Stimulated activated CD4-positive, alpha-beta T cell treated with anti-CD3 and anti-CD28 coated beads, TNF-alpha, amount 100 ng/mL, for 1 hour (primary cell): ENCODE measurements around the gene PRKG2.

Experiments
- DNase-seq, 3 donors: peaks; one replicate each; pipeline ENCODE4 v3.0.0-alpha.2; 2020; ENCODE audit warnings: low read depth in 3 of 3, low spot score in 1 of 3

Gene PRKG2

DNA sequence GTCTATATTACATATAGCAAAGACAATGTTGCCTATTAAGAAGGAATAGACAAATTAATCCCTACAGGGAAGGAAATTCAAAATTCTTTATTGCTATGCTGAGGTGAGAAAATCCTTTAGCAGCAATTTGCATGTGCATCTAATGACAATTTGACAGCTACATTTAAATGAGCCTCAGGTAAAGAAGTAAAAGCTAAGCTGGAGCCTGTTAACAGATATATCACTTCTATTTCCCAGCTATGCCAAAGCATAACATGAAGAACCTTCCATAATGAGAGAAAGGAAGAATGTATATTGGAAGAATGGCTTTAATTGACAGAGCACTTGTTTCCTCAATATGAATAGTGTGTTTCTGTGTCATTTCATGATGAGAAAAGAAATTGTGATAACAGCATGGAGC lies 112.9 kb downstream of the PRKG2 start:
- no peak for DNase-seq

DNA sequence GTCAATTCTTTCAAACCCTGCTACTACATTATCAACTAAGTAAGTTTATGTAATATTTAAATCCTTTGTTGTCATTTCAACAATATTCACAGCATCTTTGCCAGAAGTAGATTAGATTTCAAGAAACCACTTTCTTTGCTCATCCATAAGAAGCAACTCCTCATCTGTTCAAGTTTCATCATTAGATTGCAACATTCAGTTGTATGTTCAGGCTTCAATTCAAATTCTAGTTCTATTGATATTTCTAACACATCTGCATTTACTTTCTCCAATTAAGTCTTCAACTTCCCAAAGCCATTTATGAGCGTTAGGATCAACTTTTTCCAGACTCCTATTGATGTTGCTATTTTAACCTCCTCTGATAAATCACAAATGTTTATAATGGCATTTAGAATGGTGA lies 118.5 kb downstream of the PRKG2 start:
- DNase-seq = no peak

DNA sequence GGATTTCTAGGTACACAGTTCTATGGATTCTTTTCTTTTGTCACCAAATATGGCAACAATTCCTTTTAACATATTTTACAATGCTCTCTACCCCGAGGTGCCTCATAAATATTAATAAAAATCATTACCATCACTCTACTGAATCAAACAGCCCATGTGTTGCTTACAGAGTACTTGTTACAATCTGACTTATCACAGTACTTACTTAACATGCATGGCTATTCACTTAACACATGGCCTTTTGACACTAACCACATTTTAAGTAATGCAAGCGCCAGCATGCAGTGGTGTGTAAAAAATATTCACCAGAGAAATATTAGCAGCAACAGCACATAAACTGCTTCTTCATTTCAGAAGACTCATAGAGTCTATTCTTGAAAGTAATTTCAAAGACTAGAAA lies 119.6 kb downstream of the PRKG2 start:
- no peak for DNase-seq

DNA sequence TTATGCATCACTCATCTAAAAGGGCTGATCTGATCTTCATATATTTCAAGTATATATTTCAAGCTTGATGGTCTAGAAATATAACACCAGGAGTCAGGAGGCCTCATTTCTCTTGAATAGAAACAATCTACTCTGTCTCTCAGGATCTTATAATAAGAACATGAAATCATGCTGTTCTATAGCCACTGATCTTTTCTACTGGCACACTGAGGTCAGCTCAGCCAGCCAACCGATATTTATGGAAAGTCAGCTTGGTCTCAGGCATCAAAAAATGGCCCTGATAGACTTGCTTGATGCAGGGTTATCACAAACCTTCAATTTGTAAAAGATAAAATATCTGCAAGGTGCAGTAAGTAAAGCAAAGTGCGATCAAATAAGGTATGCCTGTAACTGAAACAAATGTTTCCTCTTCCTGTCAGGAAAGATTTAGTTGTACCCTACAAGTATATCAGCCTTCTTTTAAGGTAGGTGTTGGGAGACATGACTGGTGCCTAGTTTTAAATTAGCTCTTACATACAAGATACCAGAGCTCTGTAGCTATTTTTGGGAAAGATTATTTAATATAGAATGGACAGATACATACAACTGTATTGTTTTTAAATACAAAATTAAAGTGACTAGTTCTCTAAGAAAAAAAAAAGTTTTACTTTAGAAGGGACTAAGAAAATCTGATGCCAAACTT lies 121.2 kb downstream of the PRKG2 start:
- no peak for DNase-seq

DNA sequence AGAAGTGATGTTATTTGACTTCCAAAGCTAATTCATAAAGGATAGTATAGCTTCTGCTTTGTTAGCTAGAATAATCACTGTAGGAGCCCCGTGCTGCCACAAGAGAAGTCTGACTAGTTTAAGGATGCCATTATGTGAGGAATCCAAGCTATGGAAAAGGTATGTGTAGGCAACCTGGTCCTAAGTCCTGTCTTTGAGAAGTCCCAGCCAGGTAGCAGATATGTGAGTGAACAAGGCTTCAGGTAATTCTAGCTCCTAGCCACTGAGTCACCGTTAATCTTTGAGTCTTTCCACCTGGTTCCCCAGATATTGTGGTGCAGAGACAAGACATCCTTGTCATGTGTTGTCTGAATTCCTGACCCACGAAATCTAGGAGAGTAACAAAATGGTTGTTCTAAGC lies 129.0 kb downstream of the PRKG2 start:
- DNase-seq = no peak

DNA sequence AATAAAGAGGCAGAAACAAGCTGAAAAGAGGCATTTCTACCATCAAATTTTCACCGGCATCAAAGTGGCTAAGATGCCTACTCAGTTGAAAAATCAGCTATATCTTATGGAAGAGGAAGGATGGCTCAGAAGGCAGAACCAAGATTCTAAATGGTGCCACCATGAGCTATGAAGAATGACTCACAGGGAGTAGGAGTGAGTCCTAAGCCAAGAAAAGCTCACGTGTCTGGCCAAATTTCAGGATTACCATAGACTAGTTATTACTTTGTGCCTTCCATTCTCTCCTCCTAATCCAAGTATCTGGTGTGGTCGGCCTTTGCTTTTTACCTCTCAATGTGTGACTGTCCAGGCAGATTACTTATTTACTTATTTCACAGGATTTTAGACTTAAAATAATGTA lies 129.7 kb downstream of the PRKG2 start:
- no peak for DNase-seq

DNA sequence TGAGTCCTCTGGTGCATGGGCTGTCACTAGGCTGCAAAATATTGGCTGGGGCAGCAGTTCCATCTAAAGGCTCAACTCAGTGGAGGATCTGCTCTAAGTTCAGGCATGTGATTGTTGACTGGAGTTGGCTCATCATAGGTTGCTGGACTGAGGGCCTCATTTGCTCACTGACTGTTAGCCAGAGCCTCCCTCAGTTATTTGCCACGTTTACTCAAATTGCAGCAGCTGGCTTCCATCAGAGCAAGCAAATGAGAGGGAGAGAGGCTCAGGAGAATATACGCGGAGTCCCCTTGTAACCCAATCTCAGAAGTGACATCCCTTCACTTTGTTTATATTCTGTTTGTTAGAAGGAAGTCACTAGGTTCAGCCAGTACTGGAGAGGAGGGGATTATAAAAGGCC lies 130.4 kb downstream of the PRKG2 start:
- DNase-seq = no peak

DNA sequence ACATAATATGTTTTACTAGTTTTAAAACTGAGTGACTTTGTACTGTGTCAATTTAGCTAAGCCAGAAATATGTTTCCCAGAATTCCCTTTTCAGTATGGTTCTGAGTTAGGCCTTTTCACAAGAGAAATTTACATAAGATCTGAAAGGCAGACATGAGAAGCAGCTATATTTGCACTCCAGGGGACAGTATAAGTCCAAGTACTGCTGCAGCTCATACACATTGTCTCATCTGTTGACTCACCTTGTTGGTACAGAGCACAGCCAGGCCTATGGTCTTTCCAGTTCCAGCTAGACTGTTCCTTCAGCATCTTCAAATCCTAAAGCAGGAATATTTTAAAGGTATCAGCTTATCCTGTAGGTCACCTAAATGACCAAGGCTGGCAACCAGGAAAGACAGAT lies 131.0 kb downstream of the PRKG2 start:
- no peak for DNase-seq

DNA sequence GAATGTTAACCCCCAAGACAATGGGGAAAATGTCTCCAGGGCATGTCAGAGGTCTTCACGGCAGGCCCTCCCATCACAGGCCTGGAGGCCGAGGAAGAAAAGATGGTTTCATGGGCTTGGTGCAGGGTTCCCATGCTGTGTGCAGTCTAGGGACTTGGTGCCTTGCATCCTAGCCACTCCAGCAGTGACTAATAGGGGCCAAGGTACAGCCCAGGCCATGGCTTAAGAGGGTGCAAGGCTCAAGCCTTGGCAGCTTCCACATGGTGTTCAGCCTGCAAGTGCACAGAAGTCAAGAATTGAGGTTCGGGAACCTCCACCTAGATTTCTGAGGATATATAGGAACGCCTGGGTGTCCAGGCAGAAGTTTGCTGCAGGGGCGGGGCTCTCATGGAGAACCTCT lies 133.9 kb downstream of the PRKG2 start:
- no peak for DNase-seq

DNA sequence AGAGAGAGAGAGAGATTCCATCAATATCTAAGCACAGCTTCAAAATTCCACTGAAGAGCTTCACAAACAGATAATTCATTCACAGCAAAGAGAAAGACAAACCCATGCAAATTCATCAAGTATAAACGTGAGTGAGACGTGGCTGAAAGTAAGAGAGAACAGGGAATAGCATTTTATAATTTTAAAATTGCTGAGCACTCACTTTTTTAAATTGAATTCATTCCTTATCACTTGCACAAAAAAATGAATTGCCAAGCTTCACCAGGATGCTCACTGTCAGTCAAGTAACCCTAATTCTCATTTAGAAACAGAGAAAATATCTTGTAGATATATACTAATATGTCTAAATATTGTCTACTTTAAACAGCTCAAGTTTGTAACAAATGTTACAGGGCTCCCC lies 144.0 kb downstream of the PRKG2 start:
- DNase-seq = no peak

DNA sequence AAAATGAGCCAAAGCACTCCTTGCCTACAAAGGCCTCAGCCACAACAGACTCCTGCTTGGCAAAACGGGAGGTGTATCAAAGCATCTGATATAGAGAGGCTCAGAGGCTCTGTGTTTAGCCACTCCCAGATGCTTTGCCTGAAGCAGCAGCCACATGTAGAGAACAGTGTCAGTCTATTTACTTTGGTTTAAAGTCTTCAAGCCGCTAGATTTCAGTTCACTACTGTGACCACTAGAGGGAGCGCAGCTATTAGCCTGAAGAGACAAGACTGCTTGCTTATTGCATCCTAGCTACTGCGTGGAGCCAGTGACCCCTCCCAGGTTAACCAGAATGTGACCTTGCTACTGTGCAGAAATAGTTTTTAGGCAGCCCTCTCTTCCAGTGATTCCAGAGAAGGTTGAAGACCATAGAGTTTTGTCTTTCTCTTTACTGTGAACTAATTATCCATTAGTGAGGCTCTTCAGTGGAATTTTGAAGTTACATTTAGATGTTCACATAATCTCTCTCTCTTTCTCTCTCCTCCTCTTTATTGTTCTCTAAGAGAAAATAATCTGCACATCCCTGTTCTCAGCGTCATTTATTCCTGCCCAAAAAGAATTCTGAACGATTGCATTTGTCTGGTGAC lies 145.2 kb downstream of the PRKG2 start:
- DNase-seq = peak; percentile 1 to 7 (median 7)

DNA sequence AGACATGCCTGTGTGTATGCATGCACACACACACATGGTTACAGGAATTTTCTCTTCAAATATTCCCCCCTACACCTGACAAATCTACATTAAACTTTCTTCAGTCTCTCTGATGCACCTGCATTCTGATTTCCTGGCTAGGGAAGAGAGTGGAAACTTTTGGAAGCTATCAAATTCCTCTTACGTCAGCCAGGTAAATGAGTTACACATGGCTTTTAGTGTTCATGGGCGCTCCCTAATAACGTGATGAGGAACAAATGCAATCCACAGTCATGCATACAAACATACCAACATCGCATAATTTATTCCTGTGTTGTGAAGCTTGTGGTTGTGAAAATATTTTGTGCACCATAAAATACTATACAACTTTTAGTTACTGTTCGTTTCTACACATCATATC lies 149.6 kb downstream of the PRKG2 start:
- DNase-seq = no peak

DNA sequence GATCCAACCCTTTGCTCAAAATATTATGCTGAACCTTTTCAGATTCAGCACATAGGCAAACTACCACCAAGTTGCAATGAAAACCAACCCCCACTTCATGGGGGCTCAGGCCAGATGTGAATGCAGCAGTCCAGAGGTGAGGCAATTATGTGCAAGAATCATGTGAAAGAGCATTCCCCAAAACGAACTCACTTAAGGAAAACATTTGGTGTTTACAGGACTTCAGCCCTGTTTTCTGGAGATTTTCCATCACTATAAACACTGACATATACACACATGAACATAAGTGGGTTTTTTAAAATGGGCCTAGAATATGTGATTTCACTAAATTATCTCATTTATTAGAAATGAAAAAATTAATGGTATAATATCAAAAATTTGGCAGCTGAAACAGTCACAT lies 153.0 kb downstream of the PRKG2 start:
- DNase-seq = no peak

DNA sequence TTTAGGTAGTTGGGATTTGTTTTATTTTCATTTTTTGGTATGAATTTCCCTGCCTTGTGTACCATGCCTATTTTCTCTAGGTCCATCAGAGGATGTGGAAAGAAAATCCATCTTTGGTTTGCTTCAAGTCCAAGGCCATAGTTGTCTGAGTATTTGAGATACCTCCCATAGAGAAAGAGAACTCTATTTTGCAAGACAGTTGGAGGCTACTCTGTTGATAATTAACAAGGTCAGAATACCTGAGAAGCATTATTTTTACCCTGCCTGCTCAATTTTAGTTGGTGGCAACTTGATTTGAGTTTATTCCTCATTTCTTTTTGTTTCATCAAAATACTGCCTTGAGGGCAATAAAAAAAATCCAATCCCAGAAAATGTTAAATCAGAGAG lies 153.7 kb downstream of the PRKG2 start:
- no peak for DNase-seq

DNA sequence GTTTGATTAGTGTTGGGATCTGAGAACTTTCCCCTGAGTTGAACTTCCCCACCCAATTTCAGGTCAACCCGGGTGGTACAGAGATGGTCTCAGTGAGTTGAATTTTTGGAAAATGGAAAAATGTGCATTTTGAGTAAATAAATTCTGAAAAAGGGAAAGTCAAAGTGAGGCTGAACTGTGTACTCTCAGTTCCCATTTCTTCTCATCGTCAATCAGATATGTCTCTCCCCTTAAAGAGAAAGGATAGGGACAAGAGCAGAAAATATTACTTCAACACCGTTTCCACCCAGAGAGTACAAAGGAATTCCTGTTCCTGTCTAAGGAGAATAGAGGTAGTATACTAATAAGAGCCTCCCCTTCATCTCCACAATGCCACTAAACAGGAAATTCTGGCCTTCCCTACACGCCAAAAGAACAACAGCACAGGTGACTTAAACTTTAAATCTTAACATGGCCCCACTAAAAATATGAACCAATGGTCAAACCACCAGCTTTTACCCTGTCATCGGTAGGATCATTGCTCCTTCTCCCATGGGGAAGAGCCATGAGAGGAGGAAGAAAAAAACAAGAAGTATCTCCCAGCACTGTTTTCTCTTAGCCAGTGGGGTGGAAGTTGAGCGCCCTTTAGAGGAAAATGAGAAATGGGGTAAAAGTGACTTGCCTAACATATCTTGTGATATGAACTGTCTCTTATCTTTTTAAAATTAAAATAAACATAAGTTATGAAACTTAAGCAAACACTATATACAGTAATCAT lies 154.3 kb downstream of the PRKG2 start:
- DNase-seq = no peak

DNA sequence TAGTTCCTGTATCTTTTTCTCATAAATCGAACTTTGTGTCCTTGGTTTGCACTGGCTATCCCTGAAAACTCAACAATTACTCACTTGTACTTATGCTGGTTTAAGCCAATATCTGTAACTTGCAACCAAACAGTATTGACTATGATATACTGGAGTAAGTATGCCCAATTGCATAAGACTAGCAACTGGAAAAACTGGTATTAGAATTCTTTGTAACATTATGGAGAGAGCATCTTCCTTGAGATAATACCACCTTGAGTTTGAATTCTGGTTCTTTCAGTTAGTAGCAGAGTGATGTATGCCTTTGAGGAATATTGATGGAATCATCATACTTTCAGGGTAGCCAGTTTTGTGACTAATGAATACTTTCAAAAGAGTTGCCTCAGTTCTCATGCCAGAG lies 156.4 kb downstream of the PRKG2 start:
- DNase-seq = no peak

DNA sequence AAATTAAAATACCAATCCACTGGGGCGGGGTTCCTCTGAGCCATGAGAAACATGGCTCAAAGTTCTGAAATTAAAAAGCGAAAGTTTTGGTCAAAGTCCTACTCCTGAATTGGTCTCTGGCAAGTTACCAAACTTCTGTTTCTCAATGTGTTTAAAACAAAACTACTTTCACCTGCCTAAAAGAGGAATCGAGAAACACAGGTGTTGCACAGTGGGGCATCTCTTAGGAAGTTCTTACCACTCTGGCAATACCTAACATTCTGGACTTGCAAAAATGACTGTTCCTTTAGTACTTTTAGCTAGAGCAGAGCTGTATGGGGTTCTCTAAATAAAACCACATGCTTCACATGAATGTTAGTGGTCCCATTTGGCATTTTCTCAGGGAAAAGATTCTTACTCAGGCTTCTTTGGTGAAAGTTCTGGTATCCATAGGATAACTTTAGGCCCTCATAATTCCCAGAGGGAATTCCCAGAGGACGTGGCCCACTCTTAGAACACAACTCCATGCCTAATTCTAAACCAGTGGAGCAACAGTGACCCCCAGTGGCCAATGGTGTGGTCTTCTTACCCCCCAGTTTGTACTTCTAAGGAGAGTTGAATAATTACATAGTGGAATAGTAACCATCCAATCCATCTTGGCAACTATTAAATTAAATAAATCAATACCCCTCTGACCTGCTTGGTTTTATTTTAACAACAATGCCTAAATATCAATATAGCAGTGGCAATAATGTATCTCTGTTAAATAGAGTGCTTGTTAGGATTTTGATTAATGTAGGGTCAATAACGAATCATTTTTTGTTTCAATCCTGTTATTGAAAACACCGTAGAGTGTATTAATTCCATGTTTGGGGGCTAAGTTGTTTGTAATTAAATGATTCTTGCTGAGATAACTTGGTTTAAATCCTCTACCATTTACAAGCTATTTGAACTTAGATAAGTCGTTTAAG lies 162.6 kb downstream of the PRKG2 start:
- no peak for DNase-seq

DNA sequence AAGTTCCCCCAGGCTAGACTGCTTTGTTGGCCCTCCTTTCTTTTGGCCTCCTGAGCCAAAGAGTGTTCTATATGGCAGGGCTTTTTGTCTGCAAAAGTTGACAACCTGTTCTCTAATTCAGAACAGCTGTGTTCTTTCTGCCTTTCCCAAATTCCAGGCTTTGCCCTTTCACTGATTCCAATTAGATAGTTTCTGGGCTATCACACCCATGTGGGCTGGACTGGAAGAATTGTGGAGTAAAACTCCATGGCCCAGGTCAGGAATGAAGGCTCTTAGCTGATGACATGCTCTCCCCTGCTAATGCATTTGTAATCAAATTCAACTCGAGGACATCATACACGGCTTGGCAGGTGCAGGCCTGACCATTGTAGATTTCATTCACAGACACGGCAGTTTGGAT lies 165.1 kb downstream of the PRKG2 start:
- no peak for DNase-seq

DNA sequence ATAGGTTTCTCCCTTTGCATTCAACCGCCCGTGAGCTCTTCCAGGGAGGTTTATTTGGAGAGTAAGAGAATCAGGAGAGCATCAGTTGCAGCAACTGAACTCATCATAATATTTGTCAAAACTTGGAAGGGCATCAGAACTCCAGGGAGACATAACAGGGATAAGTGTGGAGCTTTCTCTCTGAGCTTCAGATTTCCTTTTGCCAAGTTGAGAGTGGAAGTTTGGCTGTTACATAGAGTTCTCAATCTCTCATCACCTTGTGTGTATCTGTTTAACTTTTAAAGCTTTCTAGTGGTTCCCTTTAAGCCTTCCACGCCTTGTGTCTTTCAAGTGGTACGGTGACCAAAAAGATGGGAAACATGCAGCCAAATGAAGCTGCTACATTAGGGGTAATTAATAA lies 165.7 kb downstream of the PRKG2 start:
- DNase-seq = no peak

DNA sequence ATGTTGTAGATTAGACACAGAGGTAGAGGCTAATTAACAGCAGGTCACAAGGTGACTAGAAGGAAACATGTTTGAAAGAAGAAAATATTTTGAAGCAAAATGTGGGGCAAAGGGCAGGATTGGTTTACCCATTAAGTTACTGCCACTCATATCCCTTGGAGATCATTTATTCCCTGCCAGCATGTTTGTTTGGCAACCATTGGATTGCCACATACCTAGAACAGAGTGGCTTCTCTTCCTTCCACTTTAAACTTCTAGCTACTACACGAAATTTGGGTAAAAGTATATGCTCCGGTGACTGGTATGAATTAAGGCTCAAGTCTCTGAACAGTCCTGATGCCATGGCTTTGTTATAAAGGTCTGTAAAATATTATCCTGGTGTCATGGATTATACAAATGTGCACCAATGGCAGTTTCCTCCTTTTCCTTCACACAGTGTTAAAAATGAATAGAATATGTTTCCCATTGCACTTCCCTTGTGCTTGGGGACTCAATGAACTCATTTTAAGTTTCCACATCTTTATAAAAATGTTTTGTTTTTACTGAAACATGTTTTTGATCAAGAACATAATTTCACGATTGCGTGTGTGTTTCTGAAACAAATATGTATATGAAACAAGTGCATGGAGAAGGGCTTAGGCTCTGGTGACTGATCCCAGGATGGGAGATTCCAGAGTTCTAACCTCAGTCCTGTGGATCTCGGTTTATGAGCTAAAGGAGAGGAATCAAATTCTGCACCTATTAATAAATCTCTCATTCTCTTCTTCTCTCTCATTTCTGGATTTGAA lies 172.2 kb downstream of the PRKG2 start:
- no peak for DNase-seq
